ENCODE measurements around the gene GDF7. TPM values are rescaled to one million over a fixed set of nuclear protein-coding genes. Genes with fewer than 3 reads are reported as not detected.
A peak's percentile ranks its signal among the peaks of the same experiment; 100 is the strongest.

Gene GDF7
- total RNA-seq, 1 experiment from 2014 or later: 0.10 TPM

DNA sequence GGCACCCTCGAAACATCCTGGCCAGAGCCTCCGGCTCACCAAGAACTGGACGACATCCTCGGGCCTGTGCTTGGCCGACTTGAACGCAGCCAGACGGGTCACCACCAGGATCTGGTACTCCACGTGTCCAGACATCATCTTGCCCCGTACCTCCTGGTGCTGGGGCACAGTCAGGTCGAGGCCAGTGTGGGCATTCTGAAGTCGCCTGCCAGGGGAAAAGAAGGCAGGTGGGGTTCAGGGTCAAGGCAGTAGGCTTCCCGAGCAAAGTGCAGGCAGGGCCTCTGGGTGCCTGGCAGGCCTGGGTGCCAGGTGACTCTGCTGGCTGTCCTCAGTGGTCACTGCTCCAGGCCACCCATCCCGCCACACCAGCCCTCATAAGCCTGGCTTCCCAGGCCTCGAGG lies 21.6 kb upstream of the GDF7 start:
- no peak for DNase-seq (ENCODE audit: low spot score)

- no peak for DNase-seq (ENCODE audit: low spot score)
Observed at GRCh38 chr2:20645761-20646160, 21.2 kb upstream of the GDF7 start.

GRCh38 chr2:20646446-20646845 lies 20.5 kb upstream of the GDF7 start:
- DNase-seq (ENCODE audit: low spot score): no peak

GRCh38 chr2:20647211-20647610 lies 19.7 kb upstream of the GDF7 start:
- no peak for DNase-seq (ENCODE audit: low spot score)

DNA sequence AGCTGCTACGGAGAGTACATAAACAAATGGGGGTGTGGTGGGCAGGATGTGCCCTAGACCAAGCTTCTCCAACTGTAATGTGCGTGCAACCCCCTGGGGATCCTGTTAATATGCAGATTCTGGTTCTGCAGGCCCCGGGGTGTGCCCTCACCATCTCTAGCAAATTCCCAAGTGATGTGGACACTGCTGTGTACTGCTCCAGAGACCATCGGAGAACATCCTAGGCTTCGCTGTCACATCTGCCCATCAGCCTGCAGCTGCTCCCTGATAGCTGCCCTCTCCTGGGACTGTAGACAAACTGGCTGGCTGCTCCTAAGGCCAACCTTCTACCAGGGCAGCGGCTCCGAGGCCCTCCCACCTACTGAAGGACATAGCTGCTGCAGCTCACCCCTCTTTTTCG lies 19.2 kb upstream of the GDF7 start:
- no peak for DNase-seq (ENCODE audit: low spot score)

DNA sequence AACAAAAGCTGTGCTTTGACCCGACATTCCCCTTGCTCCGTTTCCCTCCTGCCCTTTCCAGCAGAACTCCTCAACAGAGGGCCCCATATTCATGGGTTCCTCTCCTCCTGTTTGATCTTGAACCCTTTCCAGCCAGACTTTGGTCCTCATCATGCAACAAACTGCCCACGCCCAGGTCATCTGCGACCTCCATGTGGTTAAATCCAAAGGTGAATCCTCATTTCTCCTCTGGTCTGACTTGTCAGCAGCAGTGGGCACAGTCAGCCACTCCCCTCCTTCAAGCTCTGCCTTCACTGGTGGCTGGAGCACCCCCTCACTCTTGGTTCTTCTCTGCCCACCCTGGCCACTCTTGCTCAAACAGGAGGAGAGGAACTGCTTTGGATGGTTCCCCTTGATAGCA lies 18.7 kb upstream of the GDF7 start:
- DNase-seq (ENCODE audit: low spot score): no peak

DNA sequence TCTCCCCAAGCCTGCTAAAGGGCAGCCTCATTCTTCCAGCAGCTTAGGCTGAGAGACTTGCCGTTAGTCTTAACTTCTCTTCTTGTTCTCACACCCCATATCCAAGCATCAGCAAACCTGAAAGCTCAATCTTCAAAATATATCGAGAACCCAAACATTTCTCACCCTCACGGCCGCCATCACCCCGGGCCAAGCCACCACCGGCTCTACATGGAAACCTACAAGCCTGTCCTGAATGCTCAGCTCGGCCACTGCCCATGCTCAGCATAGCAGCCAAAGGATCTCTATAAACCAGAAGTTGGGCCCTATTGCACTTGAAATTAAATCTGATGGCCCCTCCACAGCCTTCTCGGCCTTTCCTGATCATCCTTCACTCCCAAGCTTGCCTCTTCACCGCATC lies 18.1 kb upstream of the GDF7 start:
- no peak for DNase-seq (ENCODE audit: low spot score)

- no peak for DNase-seq (ENCODE audit: low spot score)
Observed at GRCh38 chr2:20649576-20649975, 17.4 kb upstream of the GDF7 start.

GRCh38 chr2:20649976-20650375 lies 17.0 kb upstream of the GDF7 start:
- DNase-seq (ENCODE audit: low spot score): no peak

DNA sequence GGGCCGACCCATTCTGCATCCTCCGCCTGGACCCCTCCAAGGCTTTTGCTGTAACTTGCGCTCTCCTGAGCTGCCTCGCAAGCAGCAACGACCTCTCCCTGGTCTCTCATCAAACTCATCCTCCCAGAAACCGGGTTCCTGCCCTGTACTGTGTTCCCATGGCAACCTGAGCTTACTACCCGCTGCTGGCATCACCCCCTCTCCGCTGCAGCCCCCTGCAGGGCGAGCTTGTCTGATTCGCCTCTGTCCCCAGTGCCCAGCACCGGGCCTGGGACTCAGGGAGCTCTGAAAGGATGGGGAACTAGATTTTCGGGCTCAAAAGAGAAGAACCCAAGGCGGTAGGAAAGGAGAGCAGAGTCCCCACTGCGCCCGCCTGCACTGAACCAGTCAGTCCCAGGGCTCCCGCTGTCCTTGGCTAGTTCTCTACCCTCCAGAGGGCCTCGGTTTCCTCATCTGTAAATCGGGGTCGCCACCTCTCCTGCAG lies 16.5 kb upstream of the GDF7 start:
- DNase-seq (ENCODE audit: low spot score): peak; percentile 33

- DNase-seq (ENCODE audit: low spot score): peak; percentile 61
Observed at GRCh38 chr2:20650877-20651730, 15.8 kb upstream of the GDF7 start, which contains the start of gene HS1BP3. Gene HS1BP3 (minus strand): TSS chr2:20651098. CDS start chr2:20651063, 35 bp downstream.

DNA sequence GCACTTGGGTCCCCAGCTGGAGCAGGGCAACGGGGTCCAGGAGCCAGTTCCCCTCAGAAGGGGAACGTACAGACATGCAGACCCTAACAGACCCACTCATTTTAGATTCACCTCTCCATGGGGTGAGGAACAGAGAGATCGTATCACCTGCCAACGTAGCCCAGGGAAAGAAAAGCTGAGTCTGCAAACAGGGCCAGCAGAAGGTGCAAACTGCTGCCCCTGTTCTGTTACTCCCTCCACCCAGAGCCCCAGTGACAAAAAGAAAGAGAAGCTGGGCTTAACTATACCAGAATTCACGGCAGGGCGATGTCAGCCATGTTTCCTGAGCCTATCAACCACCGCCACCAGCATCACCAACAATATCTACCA lies 15.2 kb upstream of the GDF7 start:
- no peak for DNase-seq (ENCODE audit: low spot score)

DNA sequence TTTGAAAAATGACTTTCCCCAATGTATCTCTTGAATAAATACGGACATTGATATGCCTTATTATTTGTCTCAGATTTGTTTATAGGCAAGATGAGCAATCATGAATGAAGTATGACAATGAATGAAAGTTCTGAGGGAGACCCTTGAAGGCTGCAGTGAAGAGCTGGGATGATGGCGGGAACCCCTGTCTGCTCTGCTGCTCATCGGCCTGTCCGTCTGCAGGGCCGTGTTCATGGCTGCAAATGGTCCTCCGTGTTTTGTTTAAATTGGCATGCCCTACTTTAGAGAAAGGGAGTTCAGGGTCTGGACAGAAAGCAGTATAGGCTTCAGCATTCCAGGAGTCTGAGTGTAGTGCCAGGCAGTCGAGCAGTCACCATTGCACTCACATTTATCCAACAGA lies 14.8 kb upstream of the GDF7 start:
- DNase-seq (ENCODE audit: low spot score): no peak

DNA sequence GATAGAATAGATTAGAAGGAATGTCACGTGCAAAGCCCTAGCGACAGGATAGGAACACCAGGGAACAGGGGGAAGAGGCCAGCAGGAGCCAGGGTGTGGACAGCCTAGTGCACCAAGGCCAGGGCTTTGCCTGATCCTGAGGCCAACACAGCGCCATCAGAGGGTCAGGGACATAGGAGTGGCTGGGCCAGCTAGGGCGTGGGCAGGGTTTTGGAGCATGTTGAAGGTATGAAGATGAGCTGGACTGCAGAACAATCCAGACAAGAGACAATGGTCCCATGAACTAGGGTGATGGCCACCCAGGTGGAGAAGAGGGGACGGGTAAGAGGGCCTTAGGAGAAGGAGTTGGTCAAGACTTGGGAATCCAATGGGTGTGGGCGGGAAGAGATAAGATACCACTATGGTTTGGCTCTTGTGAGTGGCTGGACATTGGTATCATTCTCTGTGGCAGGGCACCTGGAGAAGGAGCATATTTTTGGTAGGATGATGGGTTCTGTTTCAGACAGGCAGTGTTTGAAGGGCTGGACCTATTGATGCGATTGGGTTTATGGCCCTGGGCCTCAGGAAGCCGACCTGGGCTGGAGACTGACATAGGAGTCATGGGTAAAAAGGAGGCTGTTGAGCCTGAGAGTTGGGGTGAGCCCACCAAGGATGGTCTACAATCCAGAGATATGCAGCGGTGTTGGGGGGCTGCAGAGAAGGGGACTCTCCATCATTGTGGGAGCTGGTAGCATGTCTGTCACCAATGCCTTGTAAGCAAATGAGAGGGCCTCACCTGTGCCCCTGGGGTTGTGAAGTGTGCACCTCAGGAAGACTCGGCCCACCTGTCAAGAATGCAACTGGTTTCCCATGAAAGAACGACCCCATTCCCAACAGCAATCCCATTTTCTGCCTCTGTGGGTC lies 14.0 kb upstream of the GDF7 start:
- no peak for DNase-seq (ENCODE audit: low spot score)

DNA sequence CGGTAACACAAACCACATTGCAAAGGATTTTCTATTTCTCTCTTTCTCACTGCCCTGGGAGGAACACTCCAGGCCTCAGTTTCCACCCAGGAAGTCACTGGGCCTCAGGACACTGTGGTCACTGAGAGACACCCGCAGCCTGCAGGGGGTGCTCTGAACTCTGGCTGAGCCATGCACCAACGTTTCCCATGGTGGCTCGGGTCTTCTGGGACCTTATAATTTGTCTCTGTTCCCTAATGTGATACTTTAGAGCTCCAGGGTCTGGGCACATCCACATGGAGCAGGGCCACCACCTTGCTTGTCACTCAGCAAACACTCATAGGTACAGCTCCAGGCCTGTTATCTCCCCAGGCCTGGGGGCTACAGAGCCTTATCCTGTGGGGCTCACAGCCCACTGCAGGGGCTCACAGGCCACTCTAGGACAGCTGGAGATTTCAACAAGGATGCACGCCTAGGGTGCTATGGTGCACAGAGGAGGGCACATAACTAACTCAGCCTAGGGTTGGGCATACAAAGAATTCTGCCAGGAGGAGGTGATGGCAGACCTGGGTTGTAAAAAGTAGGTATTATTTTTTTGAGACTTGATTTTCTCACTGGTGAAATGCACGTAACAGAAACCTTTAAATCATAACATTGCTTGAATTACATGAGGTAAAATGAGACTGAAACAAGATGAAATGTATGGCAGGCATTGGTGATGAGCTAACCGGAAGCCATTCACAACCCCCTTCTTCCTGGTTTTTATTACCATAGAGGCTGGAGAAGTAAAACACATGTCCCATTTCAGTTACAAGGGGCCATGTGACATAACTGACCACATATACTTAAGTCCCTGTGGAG lies 13.0 kb upstream of the GDF7 start:
- DNase-seq (ENCODE audit: low spot score): no peak

GRCh38 chr2:20654535-20654813 lies 12.5 kb upstream of the GDF7 start:
- DNase-seq (ENCODE audit: low spot score): no peak

DNA sequence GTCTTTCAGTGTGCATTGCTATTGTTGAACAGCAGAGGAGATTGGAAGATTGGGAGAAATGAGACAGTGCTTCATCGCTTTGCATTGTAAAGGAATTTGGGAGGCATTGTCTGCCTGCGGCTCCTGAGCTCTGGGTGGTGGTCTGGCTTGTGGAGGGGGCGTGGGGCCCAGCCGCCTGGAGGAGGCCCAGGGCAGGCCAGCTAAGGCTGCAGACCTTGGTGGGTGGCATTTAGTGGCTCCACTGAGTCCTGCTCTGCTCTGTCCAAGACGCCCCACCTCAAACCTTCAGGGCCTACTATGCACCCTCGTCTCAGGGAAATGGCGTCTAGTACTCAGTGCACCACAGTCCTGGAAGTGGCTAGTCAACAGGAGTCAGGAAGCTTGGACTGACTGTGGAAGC lies 10.4 kb upstream of the GDF7 start:
- no peak for DNase-seq (ENCODE audit: low spot score)

DNA sequence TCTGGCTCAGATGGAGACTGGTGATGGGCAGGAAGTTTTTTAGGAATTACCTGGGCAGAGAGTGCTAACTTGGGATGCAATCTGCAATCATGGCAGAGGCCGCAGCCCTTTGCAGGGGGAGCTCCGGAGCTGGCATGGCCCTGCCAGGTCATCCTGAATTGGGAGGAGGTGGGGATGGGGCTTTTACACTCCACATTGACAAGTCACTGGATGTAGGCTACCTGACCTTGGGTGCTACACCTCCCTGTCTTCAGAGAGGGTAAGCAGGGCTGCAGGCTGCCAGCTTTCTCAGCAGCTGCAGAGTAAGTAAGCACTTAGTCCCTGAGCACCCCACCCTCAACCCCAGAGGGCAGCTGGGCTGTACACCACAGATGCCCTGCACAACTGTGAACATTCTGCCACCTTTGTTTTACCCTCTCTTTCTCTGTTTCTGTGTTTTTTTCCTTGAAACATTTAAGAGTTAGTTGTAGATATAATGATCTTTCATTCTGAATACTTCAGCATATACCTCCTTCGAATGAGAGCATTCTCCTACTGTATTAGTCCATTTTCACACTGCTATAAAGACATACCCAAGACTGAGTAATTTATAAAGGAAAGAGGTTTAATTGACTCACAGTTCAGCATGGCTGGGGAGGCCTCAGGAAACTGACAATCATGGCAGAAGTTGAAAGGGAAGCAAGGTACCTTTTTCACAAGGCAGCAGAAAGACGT lies 9.3 kb upstream of the GDF7 start:
- DNase-seq (ENCODE audit: low spot score): no peak

GRCh38 chr2:20660506-20661420 lies 6.2 kb upstream of the GDF7 start:
- DNase-seq (ENCODE audit: low spot score): peak; percentile 40
